HG02763 (cell line): ENCODE data around the gene SEMA3B.
"Not testable (repeated sequence)": the region's sequence is repeated elsewhere in the genome, so short reads cannot be mapped to it uniquely, and the experiment has no call there.

Experiments
- ATAC-seq: cut with Tn5 transposase; IDR thresholded peaks from one replicate; pipeline ENCODE4 v1.9.1; 2021; ENCODE audit warnings: mild to moderate bottlenecking, moderate library complexity; ENCODE audit not compliant: unreplicated experiment

SEMA3B gene

DNA sequence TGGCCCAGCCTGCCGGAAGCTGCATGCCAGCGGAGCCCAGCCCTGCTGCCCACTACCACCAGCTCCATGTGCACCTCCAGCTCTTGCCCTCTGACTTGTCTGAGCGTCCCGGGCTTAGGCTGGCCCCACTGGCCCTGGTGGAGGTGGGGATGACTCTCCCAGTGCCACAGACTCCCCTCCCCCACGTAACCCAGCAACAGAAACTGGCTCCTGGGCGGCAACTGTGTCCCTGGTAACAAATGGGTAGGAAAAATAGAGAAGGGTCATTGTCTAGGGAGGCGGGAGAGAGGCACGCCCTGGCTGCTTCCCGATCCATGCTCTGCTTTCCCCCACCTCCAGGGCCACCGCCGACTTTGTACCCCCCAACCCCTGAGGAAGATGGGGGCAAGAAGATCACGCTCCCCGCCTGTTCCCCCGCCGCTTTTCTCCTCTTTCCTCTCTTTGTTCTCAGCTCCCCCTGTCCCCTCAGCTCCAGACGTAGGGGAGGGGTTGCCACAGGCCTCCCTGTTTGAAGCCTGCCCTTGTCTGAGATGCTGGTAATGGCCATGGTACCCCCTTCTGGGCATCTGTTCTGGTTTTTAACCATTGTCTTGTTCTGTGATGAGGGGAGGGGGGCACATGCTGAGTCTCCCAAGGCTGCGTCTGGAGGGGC, 10.8 kb upstream of the SEMA3B start:
- no peak for ATAC-seq

DNA sequence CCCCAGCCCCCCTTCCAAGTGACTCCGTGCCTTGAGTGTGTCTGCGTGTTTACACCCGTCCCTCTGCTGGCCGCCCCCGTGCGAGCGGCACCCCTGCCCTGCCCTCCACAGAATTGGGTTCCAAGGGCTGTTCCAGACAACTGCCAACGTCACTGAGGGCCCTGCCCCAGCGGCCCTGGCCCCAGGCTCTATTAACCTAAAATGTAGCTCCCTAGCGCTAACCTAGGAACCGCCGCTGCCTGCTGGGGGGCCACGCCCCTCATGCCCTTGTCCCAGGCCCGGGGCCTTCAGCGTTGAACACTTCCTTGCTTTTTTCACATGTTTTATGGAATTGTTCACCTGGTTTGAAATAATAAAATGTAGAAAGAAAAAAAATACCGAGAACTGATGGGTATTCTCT, 10.0 kb upstream of the SEMA3B start:
- no peak for ATAC-seq

DNA sequence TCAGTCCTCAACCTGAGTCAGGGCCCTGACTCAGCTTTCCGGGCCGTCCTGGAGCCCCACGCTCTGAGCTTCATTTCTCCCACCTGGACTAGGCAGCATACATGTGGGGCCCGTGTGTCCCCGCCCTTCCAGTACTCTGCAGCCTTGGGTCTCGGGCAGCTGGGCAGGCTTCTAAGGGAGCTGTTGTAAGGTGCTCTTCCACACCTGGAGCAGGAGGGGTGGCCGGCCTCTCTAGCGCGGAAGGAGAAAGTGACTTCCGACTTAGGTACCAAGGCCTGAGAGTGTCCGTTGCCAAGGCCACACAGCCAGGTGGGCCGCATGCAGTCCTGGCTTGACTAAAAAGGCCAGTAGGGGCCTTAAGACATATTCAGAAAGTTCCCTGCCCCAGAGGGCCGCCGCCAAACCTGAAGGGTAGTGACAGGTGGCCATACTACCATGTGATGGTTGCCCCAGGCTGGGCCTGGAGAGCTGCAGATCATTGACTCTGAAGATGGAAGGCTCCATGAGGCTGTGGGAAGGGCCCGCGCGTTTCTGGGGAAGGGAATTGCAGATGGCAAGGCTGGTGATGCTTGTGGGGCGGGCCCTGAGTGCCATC, 9.4 kb upstream of the SEMA3B start:
- no peak for ATAC-seq

DNA sequence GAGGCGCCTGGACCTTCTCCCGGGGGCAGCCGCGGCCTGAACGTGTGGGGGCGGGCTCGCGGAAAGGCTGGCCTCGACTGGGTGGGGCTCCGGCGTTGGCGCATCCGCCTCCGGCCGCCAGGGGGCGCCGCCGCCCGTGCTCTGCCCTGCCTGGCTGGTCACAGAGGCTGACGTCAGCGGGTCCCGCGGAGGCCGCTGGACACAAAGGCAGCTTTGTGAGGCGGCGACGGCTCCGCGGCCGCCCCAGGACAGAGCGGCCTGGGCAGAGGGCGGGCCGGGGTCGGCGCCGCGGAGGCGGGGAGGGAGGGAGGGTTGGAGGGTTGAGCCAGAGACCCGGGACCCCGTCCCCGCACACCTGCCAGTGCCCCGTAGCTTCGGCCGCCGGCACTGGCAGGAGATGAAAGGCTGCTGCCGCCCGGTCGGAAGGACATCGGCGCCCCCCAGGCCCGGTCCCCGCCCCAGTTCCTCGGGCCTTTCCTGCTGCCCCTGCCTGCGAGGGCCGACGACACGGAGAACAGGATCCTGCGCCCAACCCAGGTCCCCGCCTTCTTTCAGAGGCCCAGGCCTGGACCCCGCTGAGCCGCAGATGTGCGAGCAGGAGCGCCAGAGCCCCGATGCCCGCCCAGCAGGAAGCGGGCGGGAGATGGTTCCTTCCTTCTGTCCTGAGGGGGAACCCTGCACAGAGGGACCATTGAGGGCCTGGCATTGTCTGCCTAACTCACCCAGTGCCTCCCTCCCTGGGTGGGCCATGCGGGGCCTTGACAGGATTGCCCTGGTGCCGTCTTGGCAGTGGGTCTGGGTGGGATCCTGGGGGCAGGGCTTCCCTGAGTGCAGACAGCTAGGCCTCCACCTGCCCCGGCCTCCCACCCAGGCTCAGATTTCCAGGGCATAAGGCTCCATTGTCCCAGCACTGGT, 8.7 kb upstream of the SEMA3B start:
- ATAC-seq = peak; percentile 80

DNA sequence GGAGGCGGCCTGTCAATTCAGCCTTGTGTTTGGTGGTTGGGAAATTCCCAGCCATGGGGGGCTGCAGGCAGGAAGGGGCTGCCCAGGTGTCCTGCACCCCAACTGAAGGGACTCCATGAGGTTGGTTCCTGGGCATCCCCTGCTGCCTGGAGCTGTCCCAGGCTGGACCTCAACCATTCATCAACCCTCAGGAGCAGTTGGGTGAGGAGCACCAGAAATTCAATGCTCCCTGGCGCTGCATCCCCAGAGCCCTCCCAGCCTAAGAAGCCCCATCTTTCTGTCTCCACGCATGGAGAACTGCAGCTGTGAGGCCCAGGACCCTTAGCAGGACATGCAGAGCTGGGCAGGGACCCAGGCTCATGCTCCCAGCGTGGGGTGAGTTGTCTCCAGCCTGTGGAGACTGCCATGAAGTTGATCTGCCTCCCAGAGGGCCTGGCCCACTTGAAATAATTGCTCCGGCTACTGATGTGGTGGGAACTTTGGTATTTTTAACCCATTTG, 8.0 kb upstream of the SEMA3B start:
- no peak for ATAC-seq

DNA sequence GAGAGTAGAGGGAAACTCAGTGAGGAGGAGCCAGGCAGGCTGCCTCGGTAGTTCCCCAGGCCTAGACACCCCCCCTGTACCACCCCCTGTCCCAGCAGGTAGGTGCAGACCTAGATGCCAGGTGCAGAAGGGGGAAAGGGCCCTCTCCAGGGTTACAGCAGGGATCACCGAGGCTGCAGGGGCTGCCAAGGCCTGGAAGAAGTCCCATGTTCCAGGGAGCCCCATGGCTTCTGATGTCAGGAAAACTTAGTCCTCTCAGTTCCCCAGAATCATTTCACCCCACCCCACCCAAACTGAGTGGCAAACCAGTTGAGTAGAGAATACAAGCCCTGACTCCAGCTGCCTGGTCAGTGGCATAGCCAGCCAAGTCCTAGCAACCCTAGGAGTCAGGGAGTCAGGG, 7.4 kb upstream of the SEMA3B start:
- no peak for ATAC-seq

DNA sequence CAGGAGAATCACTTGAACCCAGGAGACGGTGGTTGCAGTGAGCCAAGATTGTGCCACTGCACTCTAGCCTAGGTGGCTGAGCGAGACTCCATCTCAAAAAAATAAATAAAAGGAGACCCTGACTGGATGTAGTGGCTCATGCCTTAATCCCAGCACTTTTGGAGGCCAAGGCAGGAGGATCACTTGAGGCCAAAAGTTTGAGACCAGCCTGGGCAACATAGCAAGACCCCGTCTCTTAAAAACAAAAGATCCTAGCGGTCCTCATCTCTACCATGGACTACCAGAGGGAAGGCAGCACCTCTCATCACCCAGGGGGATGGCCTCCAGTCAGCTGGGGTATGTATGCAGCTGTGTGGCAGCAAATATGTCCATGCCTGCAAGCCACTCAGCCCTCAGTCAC, 6.7 kb upstream of the SEMA3B start:
- ATAC-seq = not testable (repeated sequence)

DNA sequence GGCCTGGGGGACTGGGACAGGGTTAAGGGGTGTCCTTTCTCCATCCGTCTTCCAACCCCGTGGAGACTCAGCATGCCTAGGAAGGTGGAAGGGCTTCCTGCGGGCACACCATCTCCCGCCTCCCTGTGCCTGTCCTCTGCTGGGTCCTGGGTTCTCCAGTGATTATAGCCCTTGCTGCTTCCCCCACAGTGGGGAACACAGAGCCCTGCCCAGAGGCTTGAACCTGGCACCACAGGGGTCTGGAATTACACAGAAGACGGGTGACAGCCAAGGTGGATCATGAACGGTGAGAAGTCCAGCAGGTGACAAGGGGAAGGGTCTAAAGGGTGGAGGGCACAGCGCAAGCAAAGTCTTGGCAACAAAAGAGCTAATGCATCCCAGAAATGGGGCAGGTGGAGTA, 6.2 kb upstream of the SEMA3B start:
- ATAC-seq = no peak

- no peak for ATAC-seq
These were observed 5.2 kb upstream of the SEMA3B start for GRCh38 chr3:50263478-50264382.

- no peak for ATAC-seq
These were observed 4.5 kb upstream of the SEMA3B start for GRCh38 chr3:50264383-50264963.

DNA sequence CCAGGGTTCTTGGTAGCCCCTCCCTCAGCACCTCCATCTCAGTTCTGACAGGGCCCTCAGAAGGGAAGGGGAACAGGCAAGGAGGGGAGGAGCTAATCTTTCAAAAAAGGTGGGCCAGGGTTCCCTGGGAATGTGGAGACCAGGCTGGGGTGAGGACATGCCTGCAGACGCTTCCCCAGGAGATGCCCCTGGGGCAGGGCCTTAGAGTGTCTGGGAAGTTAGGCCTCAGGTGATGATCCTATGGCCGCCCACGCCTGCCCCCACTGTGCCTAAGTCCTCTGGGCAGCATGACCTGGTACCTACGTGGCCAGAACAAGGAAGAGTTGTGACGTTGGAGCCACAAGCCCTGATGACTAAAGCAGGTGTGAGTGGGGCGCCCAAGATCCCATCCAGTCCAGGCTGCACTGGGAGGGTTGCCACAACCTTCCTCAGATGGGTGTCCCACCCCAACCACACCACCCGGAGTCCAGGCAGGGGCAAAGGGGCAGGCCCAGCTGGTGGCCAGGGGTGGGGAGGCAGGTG, 3.9 kb upstream of the SEMA3B start:
- ATAC-seq = no peak

DNA sequence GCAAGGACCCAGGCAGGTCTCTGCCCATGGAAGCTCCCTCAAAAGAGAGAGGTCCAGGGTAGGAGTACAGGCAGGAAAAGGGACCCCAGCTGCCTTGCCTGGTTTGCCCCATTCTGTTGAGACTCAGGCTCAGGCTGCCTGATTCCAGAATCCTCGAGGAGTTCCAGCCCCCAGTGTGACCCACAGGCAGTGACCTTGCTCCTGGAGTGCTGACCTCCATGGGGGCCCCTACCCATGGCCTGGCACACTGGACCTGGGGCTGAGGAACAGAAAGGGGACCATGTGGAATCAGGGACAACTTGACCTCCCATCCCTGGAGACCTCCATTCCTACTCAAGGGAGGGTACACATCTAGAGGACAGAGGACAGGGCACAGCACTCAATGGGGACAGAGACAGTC, 3.4 kb upstream of the SEMA3B start:
- no peak for ATAC-seq

DNA sequence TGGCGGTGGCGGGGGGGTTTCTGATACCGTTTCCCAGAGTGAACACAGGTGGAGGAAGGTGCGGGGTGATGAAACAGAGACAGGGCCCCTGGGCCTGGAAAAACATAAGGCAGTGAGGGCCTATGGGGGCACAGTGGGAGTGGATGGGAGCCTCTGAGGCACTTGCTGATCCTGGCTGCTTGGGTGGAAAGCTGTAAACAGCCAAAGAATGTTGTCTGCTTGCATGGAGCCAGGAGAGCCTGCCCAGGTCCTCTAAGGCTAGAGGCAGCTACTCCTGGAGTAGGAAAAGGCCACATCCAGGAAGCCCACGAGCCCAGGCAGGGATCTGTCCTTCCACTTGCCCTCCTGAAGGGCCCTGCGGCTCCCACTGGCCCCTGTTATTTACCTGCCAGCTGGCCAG, 2.9 kb upstream of the SEMA3B start:
- ATAC-seq = no peak

GRCh38 chr3:50266836-50267235, 2.1 kb upstream of the SEMA3B start:
- ATAC-seq = no peak

DNA sequence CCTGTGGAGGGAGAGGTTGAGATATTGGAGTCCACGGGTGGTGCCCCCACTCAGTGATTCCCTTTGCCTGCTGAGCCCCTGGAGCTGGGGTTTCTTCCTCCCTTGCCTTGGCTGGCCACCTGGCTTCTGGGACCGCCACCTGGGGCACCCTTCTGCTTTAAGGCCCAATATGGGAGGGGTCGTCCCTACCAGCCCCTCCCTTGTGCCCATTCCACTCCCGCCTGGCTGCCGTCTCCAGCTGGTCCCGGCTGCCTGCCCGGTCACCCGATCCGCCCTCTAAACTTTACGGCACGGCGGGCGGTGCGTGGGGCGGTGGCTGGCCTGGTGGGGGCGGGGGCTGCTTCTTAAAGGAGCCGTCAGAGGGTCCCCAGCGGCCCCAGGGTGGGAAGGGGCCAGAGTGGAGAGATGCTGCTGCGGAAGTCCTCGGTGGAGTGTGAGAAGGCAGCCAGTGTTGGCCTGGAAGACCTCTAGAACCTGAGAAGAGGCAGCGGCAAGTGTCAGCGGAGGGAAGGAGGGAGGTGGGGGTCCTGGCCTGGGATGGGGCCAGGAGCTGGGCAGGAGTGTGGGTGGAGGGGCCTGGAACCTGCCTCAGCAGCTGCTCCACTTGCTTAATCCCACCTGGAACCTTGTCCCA, 1.6 kb upstream of the SEMA3B start:
- no peak for ATAC-seq

- no peak for ATAC-seq
These were observed 671 bp upstream of the SEMA3B start for GRCh38 chr3:50268276-50268675.

- no peak for ATAC-seq
These were observed 513 bp downstream of the SEMA3B start for GRCh38 chr3:50269460-50269859.

DNA sequence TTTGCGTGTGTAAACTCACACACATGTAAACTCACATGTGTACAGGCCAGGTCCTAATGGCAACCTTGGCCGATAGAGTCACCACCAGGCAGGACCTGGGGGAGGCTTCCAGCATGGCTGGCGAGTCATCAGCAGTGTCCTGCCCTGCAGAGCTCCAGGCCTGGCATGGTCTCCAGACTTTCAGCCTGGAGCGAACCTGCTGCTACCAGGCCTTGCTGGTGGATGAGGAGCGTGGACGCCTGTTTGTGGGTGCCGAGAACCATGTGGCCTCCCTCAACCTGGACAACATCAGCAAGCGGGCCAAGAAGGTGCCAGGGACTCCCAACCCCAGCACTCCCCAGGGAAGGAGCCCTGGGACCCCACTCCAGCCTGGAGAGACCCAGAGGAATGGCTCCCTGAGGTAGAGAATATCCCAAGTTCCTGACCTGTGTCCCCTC, 1.0 kb downstream of the SEMA3B start:
- no peak for ATAC-seq

DNA sequence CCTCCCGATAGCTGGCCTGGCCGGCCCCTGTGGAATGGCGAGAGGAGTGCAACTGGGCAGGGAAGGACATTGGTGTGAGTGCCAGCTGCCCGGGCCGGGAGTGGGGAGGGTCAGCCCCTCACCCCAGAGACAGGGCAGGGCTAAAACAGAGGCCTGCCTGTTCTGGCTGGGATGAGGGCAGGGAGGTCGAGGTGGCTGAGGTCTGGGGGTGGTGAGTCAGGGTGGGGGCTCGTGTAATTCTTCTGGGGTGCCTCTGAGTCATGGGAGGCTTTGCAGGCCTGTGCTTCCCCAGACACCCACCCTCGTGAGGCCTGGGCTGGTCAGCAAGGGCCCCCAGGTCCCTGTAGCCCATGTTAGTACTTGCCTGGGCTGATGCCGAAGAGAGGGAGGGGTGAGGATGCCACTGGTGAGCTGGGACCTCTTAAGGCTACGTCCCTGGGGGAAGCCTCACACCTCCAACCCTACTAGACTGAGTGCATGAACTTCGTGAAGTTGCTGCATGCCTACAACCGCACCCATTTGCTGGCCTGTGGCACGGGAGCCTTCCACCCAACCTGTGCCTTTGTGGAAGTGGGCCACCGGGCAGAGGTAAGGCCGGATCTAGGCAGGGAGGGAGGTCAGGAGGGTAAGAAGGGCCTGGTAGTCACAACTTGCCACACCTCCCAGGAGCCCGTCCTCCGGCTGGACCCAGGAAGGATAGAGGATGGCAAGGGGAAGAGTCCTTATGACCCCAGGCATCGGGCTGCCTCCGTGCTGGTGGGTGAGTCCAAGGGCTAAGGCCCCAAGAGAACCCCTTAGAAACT, 1.7 kb downstream of the SEMA3B start:
- ATAC-seq = no peak
